Astrocyte (in vitro differentiated cells and primary cell): ENCODE results near the gene NAT9. TPM values are rescaled to one million over a fixed set of nuclear protein-coding genes. Genes with fewer than 3 reads are reported as not detected.
A peak's percentile ranks its signal among the peaks of the same experiment; 100 is the strongest.

Experiments
- DNase-seq: peaks from one replicate; pipeline ENCODE4 v3.0.0-alpha.2; 2010; ENCODE audit warnings: low read depth
- FAIRE-seq: peaks from 2 replicates; lab custom pipeline; 2011; peaks lifted over from hg19 to GRCh38; lab: Jason Lieb, UNC
- H2AFZ ChIP-seq: 2 replicates; pipeline ENCODE4 v1.6.0; 2012; ENCODE audit warnings: low read depth, low read length, inconsistent platforms
- H3K27ac ChIP-seq: 2 replicates; pipeline ENCODE4 v1.5.1; 2011; ENCODE audit warnings: low read depth, low read length, inconsistent platforms
- H3K27me3 ChIP-seq: 2 replicates; pipeline ENCODE4 v1.6.0; 2011; ENCODE audit warnings: low read length, inconsistent platforms; ENCODE audit not compliant: insufficient read depth
- H3K36me3 ChIP-seq: 2 replicates; pipeline ENCODE4 v1.5.1; 2011; ENCODE audit warnings: low read length, inconsistent platforms; ENCODE audit not compliant: insufficient read depth
- H3K4me1 ChIP-seq: 2 replicates; pipeline ENCODE4 v1.5.1; 2011; ENCODE audit warnings: low read length, inconsistent platforms; ENCODE audit not compliant: insufficient read depth
- H3K4me2 ChIP-seq: 2 replicates; pipeline ENCODE4 v1.6.0; 2012; ENCODE audit warnings: low read length, inconsistent platforms
- H3K4me3 ChIP-seq: 2 replicates; pipeline ENCODE4 v1.5.1; 2011; ENCODE audit warnings: low read depth, mild to moderate bottlenecking, low read length, inconsistent platforms; ENCODE audit not compliant: insufficient read depth
- H3K79me2 ChIP-seq: 2 replicates; pipeline ENCODE4 v1.6.0; 2012; ENCODE audit warnings: mild to moderate bottlenecking, low read length, inconsistent platforms; ENCODE audit not compliant: insufficient read depth
- H3K9ac ChIP-seq: 2 replicates; pipeline ENCODE4 v1.6.0; 2012; ENCODE audit warnings: mild to moderate bottlenecking, low read length, inconsistent platforms
- H3K9me3 ChIP-seq: 2 replicates; pipeline ENCODE4 v1.5.1; 2012; ENCODE audit warnings: low read depth, mild to moderate bottlenecking, low read length, inconsistent platforms; ENCODE audit not compliant: insufficient read depth
- H4K20me1 ChIP-seq: 2 replicates; pipeline ENCODE4 v1.6.0; 2012; ENCODE audit warnings: low read length, inconsistent platforms; ENCODE audit not compliant: insufficient read depth
- H3K27ac Mint-ChIP-seq: one replicate; pipeline ENCODE4 v1.8.0; 2021; ENCODE audit warnings: mild to moderate bottlenecking, mixed read lengths; ENCODE audit not compliant: unreplicated experiment
- H3K27me3 Mint-ChIP-seq: one replicate; pipeline ENCODE4 v1.8.0; 2021; ENCODE audit warnings: low read depth, mixed read lengths; ENCODE audit not compliant: unreplicated experiment
- H3K36me3 Mint-ChIP-seq: one replicate; pipeline ENCODE4 v1.8.0; 2021; ENCODE audit warnings: low read depth, mixed read lengths; ENCODE audit not compliant: unreplicated experiment
- H3K4me1 Mint-ChIP-seq: one replicate; pipeline ENCODE4 v1.8.0; 2021; ENCODE audit warnings: low read depth, mixed read lengths; ENCODE audit not compliant: unreplicated experiment
- H3K4me3 Mint-ChIP-seq: one replicate; pipeline ENCODE4 v1.8.0; 2021; ENCODE audit warnings: mild to moderate bottlenecking, moderate library complexity, mixed read lengths; ENCODE audit not compliant: unreplicated experiment
- H3K9me3 Mint-ChIP-seq: one replicate; pipeline ENCODE4 v1.8.0; 2021; ENCODE audit warnings: mild to moderate bottlenecking, mixed read lengths; ENCODE audit not compliant: unreplicated experiment
- EZH2 ChIP-seq: IDR thresholded peaks from 2 replicates; pipeline ENCODE4 v1.6.1; 2012; ENCODE audit warnings: mild to moderate bottlenecking, low read length, inconsistent platforms; ENCODE audit not compliant: insufficient read depth
- total RNA-seq: library from RNA; stranded (reverse); gene quantifications from 2 replicates; pipeline ENCODE4 v1.2.1, GENCODE V29; 2021
- TF ChIP-seq, protein P1 (sequence below): IDR thresholded peaks from 2 replicates; pipeline ENCODE4 v1.5.1; 2011; ENCODE audit warnings: low read depth, mild to moderate bottlenecking, inconsistent platforms, low read length, moderate library complexity; ENCODE audit not compliant: insufficient read depth

Gene NAT9
- total RNA-seq, 1 donor from 2014 or later, result 58.4 TPM

DNA sequence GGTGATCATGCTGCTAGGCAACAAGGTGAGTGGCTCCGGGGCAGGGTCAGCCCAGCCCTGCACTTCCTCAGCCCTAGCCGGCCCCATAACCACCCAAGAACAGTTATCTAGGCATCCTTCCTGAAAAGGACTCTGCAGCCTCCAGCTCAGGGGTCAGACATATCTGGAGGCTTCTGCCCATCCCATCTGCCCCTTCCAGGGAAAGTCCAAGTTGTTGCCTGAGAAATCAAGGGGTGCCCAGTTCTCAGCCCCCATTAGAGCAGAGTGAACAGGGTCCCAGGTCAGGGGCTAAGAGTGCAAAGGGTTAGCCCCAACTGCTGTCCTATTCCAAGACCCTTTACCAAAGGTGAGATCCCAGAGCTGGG lies 31.8 kb downstream of the NAT9 start:
- no peaks in the 10 kb centered on the region for H3K9me3 ChIP-seq
- no peaks in the 10 kb centered on the region for H3K9me3 Mint-ChIP-seq
- TF ChIP-seq EZH2, result no peak
- TF ChIP-seq, protein P1, sequence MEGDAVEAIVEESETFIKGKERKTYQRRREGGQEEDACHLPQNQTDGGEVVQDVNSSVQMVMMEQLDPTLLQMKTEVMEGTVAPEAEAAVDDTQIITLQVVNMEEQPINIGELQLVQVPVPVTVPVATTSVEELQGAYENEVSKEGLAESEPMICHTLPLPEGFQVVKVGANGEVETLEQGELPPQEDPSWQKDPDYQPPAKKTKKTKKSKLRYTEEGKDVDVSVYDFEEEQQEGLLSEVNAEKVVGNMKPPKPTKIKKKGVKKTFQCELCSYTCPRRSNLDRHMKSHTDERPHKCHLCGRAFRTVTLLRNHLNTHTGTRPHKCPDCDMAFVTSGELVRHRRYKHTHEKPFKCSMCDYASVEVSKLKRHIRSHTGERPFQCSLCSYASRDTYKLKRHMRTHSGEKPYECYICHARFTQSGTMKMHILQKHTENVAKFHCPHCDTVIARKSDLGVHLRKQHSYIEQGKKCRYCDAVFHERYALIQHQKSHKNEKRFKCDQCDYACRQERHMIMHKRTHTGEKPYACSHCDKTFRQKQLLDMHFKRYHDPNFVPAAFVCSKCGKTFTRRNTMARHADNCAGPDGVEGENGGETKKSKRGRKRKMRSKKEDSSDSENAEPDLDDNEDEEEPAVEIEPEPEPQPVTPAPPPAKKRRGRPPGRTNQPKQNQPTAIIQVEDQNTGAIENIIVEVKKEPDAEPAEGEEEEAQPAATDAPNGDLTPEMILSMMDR, result no peak
- FAIRE-seq (no peak), DNase-seq (no peak)
- peaks cover 11% of the 10 kb centered on the region for H3K4me1 Mint-ChIP-seq
- peaks cover 12% of the 10 kb centered on the region for H3K27me3 Mint-ChIP-seq
- peaks cover 7% of the 10 kb centered on the region for H3K27me3 ChIP-seq
- H3K79me2 ChIP-seq, result no peaks in the 10 kb centered on the region
- peaks cover under 1% of the 10 kb centered on the region for H4K20me1 ChIP-seq
- no peak overlapping the region for H2AFZ ChIP-seq
- H3K4me3 Mint-ChIP-seq, result no peak overlapping the region
- no peak overlapping the region for H3K9ac ChIP-seq
- H3K36me3 Mint-ChIP-seq, result no peaks in the 10 kb centered on the region
- no peak overlapping the region for H3K4me3 ChIP-seq
- peaks cover 3% of the 10 kb centered on the region for H3K4me1 ChIP-seq
- no peak overlapping the region for H3K27ac ChIP-seq
- no peaks in the 10 kb centered on the region for H3K36me3 ChIP-seq
- H3K27ac Mint-ChIP-seq, result no peak overlapping the region
- peak overlapping the region; percentile 71 for H3K4me2 ChIP-seq

DNA sequence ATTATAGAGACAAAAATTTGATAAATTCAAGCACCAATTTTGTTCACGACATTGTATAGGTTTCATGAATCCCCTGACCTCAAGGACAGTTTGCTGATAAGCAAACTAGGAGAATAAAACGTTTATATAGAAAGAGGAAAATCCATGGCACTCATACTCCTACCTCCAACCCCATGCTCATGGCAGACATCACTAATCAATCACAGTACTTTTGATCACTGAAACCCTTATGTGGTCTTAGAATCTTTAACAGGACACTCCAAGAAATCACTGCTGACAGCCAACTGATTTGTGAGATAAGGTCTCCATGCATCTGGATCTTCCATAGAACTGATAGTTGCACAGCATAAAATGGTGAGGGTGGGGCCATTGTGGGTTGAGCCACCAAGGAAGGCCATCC lies 32.4 kb downstream of the NAT9 start:
- peaks cover 13% of the 10 kb centered on the region for H3K27me3 ChIP-seq
- no peak overlapping the region for H3K4me2 ChIP-seq
- TF ChIP-seq, protein P1, result no peak
- no peak for TF ChIP-seq EZH2
- H2AFZ ChIP-seq, result no peak overlapping the region
- Mint-ChIP-seq H3K9me3 (no peaks in the 10 kb centered on the region), H3K27ac (no peak overlapping the region), H3K4me3 (no peak overlapping the region), H3K4me1 (peaks cover 11% of the 10 kb centered on the region), H3K36me3 (no peaks in the 10 kb centered on the region), H3K27me3 (peaks cover 18% of the 10 kb centered on the region)
- no peak overlapping the region for H3K9ac ChIP-seq
- FAIRE-seq (no peak), DNase-seq (no peak)
- peaks cover 3% of the 10 kb centered on the region for H3K4me1 ChIP-seq
- no peak overlapping the region for H3K27ac ChIP-seq
- H3K36me3 ChIP-seq, result no peaks in the 10 kb centered on the region
- H3K4me3 ChIP-seq, result no peak overlapping the region
- H4K20me1 ChIP-seq, result no peaks in the 10 kb centered on the region
- H3K9me3 ChIP-seq, result no peaks in the 10 kb centered on the region
- H3K79me2 ChIP-seq, result no peaks in the 10 kb centered on the region

DNA sequence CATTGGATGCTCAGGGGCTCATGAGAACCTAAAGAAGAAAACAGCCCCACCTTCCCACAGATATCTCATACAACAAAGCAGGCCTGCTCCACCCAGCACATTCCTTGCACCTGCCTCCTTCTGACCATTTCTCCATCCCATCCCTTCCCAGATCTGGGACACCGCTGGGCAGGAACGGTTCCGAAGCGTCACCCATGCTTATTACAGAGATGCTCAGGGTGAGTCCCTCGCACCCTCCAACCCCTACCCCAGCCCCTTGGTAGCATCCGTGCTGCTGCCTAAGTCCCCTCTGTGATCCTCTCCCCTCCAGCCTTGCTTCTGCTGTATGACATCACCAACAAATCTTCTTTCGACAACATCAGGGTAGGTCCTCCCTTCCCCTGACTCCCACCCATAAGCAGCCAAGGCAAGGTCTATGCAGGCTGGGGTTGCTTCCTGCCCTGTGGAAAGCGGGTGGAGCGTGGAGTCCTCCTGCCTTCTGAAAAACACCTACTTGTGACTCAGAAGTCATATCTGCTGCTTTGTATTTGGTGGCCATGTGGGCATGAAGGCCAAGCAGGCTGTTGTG lies 33.1 kb downstream of the NAT9 start:
- no peaks in the 10 kb centered on the region for H4K20me1 ChIP-seq
- H3K36me3 Mint-ChIP-seq, result no peaks in the 10 kb centered on the region
- FAIRE-seq, result no peak

More for the DNA sequence above, 33.1 kb downstream of the NAT9 start:
- Histone ChIP-seq H3K9ac (no peak overlapping the region), H3K9me3 (no peaks in the 10 kb centered on the region), H3K4me2 (no peak overlapping the region), H2AFZ (no peak overlapping the region), H3K79me2 (no peaks in the 10 kb centered on the region), H3K4me3 (no peak overlapping the region), H3K27ac (no peak overlapping the region), H3K4me1 (peaks cover 3% of the 10 kb centered on the region), H3K27me3 (peaks cover 20% of the 10 kb centered on the region), H3K36me3 (no peaks in the 10 kb centered on the region)
- peaks cover 20% of the 10 kb centered on the region for H3K27me3 Mint-ChIP-seq
- TF ChIP-seq, protein P1, result no peak
- TF ChIP-seq EZH2, result no peak
- no peaks in the 10 kb centered on the region for H3K9me3 Mint-ChIP-seq
- H3K4me1 Mint-ChIP-seq, result peaks cover 11% of the 10 kb centered on the region
- no peak for DNase-seq
- peak overlapping the region; percentile 31 for H3K27ac Mint-ChIP-seq
- H3K4me3 Mint-ChIP-seq, result no peak overlapping the region
